ENCODE data around the gene CCDC69. TPM values are rescaled to one million over a fixed set of nuclear protein-coding genes. Genes with fewer than 3 reads are reported as not detected.

CCDC69 gene
- total and polyA plus RNA-seq, 10 of the 15 experiments (the other 5 are each of a cell fraction or from before 2014, with no cell fraction given) = 13.5 to 106 (median 70.1) TPM

- TF ChIP-seq, protein P1, sequence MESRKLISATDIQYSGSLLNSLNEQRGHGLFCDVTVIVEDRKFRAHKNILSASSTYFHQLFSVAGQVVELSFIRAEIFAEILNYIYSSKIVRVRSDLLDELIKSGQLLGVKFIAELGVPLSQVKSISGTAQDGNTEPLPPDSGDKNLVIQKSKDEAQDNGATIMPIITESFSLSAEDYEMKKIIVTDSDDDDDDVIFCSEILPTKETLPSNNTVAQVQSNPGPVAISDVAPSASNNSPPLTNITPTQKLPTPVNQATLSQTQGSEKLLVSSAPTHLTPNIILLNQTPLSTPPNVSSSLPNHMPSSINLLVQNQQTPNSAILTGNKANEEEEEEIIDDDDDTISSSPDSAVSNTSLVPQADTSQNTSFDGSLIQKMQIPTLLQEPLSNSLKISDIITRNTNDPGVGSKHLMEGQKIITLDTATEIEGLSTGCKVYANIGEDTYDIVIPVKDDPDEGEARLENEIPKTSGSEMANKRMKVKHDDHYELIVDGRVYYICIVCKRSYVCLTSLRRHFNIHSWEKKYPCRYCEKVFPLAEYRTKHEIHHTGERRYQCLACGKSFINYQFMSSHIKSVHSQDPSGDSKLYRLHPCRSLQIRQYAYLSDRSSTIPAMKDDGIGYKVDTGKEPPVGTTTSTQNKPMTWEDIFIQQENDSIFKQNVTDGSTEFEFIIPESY (IDR thresholded peaks at IDR 0.05) = no peak
- TF ChIP-seq, protein P2, sequence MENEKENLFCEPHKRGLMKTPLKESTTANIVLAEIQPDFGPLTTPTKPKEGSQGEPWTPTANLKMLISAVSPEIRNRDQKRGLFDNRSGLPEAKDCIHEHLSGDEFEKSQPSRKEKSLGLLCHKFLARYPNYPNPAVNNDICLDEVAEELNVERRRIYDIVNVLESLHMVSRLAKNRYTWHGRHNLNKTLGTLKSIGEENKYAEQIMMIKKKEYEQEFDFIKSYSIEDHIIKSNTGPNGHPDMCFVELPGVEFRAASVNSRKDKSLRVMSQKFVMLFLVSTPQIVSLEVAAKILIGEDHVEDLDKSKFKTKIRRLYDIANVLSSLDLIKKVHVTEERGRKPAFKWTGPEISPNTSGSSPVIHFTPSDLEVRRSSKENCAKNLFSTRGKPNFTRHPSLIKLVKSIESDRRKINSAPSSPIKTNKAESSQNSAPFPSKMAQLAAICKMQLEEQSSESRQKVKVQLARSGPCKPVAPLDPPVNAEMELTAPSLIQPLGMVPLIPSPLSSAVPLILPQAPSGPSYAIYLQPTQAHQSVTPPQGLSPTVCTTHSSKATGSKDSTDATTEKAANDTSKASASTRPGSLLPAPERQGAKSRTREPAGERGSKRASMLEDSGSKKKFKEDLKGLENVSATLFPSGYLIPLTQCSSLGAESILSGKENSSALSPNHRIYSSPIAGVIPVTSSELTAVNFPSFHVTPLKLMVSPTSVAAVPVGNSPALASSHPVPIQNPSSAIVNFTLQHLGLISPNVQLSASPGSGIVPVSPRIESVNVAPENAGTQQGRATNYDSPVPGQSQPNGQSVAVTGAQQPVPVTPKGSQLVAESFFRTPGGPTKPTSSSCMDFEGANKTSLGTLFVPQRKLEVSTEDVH (IDR thresholded peaks at IDR 0.05; ENCODE audit: low read depth, partially characterized antibody) = no peak
- TF ChIP-seq, protein P3, sequence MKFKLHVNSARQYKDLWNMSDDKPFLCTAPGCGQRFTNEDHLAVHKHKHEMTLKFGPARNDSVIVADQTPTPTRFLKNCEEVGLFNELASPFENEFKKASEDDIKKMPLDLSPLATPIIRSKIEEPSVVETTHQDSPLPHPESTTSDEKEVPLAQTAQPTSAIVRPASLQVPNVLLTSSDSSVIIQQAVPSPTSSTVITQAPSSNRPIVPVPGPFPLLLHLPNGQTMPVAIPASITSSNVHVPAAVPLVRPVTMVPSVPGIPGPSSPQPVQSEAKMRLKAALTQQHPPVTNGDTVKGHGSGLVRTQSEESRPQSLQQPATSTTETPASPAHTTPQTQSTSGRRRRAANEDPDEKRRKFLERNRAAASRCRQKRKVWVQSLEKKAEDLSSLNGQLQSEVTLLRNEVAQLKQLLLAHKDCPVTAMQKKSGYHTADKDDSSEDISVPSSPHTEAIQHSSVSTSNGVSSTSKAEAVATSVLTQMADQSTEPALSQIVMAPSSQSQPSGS (IDR thresholded peaks at IDR 0.05; ENCODE audit: low read length) = no peak
Measured at GRCh38 chr5:151173711-151174611, 49.9 kb downstream of the CCDC69 start (continued).

All from GM12878 (cell line).